GM03348 (cell line): ENCODE data around the gene SLF1.

Experiments
- DNase-seq: peaks from one replicate; pipeline ENCODE4 v3.0.0; 2012; ENCODE audit warnings: low spot score

The SLF1 gene

DNA sequence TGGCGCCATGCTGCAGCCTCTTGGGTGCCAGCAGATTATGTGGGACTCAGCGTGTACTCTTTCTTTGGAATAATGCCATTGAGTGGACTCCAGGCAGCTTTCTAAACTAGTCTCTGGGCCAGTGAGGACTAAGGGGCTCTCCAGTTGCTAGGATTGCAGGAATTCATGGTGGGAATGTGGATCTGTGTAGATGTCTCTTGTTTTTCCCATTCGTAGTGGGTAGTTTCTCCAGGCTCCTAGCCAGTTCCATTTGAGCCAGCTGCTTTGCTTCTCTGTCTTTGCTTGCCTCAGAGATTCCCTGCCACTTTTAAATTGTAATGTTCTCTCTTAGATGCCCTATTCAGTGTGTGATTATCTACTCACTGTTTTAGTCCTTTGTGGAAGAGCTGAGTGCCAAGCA is 42.6 kb downstream of the SLF1 start:
- DNase-seq = no peak

DNA sequence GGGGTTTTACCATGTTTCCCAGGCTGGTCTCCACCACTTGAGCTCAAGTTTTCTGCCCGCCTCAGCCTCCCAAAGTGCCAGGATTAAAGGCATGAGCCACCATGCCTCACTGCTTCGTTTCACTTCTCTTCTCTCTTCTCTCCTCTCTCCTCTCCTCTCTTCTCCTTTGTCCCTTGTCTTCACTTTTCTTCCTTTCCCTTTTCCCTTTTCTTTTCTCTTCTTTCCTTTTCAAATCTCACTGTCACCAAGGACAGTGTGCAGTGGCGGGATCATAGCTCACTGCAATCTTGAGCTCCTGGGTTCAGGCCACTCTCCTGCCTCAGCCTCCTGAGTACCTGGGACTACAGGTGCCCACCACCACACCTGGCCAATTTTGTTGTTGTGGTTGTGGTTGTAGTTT is 49.5 kb downstream of the SLF1 start:
- no peak for DNase-seq

DNA sequence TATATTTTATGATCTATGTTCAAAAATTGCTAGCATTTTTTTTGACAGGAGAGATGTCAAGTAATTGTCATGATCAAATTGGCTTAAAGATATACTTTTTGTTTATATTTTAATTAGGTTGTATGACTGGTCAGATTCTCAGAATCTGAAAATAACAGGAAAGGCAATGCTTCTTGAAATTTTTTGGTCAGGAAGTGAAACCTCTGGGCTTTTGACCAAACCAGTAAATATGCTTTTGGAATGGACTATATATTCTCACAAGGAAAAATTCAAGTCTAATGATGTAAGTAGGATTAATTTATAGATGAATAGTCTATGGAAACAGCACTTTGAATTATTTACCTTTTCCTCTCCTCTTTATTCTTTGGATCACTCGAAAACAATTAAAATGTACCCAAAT is 52.3 kb downstream of the SLF1 start:
- DNase-seq = peak; percentile 13

- no peak for DNase-seq
Observed at GRCh38 chr5:94672746-94673145, 54.3 kb downstream of the SLF1 start.

DNA sequence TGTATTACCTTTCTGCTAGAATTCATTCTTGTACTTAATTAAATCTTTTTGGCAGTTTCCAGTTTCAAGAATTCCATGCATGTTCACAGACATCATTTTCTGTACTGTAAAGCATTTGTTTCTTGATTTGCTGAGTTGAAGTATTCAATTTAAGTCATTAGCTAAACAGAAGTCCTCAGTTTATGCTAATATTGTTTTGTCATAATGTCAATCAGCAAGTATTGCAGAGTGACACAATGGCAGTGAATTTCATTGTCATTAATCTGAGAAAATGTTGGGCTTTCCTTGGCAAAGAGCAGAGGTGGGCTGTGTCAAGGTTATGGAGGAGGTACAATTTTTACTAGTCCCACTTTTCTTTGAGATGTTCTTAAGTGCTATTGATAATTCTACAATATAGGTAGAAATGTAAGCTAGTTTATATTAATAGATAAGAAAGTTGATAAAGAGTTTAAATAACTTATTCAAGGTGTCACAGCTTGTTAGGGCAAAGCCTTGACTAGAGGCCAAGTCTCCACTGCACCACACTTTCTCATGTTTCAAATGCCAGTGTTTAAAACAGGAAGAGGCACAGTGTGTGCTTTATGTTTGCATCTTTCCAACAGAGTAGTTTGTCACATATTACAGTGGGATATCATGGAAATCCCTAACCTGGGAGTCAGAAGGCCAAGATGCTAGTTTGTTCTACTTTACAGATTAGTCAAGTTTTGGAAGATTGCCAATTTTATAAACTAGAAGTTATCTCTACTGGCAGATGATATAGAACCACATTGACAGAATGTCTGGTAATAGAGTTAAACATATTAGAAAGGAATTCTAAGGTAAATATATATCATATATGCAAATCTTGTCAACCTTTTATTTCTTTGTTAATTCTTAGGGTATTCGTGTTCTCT is 56.3 kb downstream of the SLF1 start:
- no peak for DNase-seq

- DNase-seq = no peak
Observed at GRCh38 chr5:94675965-94676618, 57.6 kb downstream of the SLF1 start.

- DNase-seq = no peak
Observed at GRCh38 chr5:94682814-94683520, 64.5 kb downstream of the SLF1 start.

- DNase-seq = no peak
Observed at GRCh38 chr5:94689908-94690307, 71.4 kb downstream of the SLF1 start.

DNA sequence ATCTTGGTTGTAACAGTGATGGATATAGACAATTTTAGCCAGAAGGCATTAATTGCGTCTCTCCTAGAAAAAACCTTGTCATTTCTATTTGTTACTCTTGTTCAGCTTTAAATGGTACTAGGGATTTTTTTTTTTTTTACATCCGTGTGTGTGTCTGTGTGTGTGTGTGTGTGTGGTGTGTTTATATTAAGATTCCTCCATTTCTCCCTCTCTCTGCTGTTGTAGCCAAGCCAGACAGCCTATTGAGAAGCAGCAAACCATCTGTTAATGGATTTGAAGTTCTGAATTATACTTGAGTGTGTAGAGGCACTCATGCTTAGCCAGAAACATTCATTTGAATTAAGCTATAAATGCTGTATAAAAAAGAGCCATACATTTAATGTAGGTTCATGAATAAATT is 72.3 kb downstream of the SLF1 start:
- no peak for DNase-seq

- no peak for DNase-seq
Observed at GRCh38 chr5:94691291-94691690, 72.8 kb downstream of the SLF1 start.

DNA sequence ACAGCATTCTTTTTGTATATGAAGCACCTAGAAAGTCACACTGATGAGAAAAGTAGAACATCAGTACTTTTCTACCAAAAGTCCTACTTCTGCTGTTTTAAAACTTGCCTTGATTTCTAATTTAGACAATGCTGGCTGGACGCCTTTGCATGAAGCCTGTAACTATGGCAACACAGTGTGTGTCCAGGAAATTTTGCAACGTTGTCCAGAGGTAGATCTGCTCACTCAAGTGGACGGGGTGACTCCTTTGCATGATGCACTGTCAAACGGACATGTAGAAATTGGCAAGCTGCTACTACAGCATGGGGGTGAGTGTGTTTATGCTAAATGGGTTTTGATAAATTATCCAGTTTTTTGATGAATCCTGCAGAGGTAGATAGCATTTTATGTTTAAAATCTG is 73.5 kb downstream of the SLF1 start:
- DNase-seq = no peak

DNA sequence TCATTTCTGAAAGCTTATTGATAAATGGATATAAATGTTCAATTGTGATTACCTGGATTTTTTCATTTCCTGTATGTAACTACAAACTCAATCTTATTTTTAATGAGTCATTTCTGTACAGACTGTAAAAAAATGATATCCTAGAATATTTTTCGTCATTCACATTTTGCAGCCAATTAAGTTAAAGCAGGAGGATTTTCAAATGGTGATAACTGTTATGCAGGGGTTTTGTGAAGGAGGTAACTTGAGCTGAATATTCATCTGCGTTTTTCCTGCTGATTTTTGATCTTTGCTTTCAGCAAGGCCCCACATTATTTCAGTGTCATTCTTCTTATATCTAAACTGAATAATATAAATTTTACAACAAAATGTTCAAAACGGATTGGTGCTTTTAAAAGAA is 74.1 kb downstream of the SLF1 start:
- no peak for DNase-seq

DNA sequence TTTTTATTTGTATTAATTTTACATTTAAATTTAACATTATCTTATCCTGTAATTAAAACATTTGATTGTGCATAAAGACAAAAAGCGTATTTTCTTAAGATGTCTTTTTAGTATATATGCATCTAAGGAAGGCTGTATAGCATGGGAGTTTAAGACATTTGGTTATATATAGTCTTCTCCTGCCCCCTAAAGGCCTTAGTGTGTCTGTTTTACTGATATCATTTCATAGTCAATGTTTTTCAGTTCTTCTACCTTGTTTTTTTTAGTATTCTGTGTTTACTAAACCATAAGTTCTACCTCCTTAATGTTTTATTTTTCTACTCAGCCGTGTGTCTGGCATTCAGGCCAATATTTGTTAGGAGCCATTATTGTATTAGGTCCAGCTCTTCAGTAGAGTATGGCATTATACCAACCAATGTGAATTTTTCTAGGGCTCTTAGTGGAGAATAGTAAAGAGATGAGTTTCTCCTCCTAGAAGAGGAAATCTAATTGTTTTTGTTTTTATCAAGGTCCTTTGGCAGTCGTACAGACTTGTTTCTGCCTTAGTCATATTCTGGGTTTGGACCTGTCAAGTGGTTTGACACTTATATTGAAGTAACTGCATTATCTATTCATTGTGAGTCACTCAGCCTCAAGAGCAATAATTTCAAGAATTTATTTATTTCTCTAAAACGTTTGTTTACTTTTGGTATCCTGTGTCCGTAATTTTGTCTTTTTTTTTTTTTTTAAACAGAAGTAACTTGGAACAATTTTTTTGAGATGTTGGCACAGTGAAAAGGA is 74.8 kb downstream of the SLF1 start:
- DNase-seq = peak; percentile 46

- DNase-seq = no peak
Observed at GRCh38 chr5:94693845-94694370, 75.4 kb downstream of the SLF1 start.

GRCh38 chr5:94694671-94695070 is 76.2 kb downstream of the SLF1 start:
- no peak for DNase-seq

DNA sequence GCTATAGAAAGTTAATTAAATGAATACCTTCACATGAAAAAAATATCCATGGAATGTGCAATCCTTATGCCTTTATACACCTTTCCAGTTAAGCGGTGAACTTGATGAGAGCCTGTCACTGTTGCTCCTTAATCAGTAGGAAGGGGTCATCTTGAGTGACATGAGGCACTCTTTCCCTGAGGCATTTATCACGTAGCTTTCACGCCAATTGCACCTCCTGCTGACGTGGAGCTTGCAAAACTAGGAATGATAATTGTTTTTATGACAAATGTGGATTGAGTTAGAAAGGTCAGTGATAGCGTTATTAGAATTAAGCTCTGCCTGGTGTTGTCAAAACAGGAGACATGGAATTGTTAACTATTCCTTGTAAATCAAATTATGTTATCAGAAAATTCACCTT is 79.7 kb downstream of the SLF1 start:
- no peak for DNase-seq

- DNase-seq = no peak
Observed at GRCh38 chr5:94699562-94699961, 81.1 kb downstream of the SLF1 start.

- no peak for DNase-seq
Observed at GRCh38 chr5:94700592-94700991, 82.1 kb downstream of the SLF1 start.

- DNase-seq = no peak
Observed at GRCh38 chr5:94702729-94703128, 84.3 kb downstream of the SLF1 start.

- DNase-seq = no peak
Observed at GRCh38 chr5:94705427-94705826, 87.0 kb downstream of the SLF1 start.

GRCh38 chr5:94707359-94707758 is 88.9 kb downstream of the SLF1 start:
- no peak for DNase-seq

- no peak for DNase-seq
Observed at GRCh38 chr5:94709277-94709676, 90.8 kb downstream of the SLF1 start.
